ENCODE measurements around the gene DGKB.

DGKB gene

GRCh38 chr7:14590206-14590605 lies 312.3 kb downstream of the DGKB start:
- no peak overlapping the region for H3K27ac ChIP-seq
- no peak for TF ChIP-seq CTCF (conservative IDR thresholded peaks at IDR 0.05)

GRCh38 chr7:14585232-14585631 lies 317.3 kb downstream of the DGKB start:
- TF ChIP-seq CTCF (conservative IDR thresholded peaks at IDR 0.05): no peak
- no peak overlapping the region for H3K27ac ChIP-seq

- TF ChIP-seq CTCF (conservative IDR thresholded peaks at IDR 0.05): no peak
- no peak overlapping the region for H3K27ac ChIP-seq
Observed at GRCh38 chr7:14583518-14583917, 319.0 kb downstream of the DGKB start.

- H3K27ac ChIP-seq: peak overlapping the region; percentile 9; the same call in 1 of the 2 replicates
- TF ChIP-seq CTCF (conservative IDR thresholded peaks at IDR 0.05): no peak
Observed at GRCh38 chr7:14582010-14582409, 320.5 kb downstream of the DGKB start.

GRCh38 chr7:14579971-14580370 lies 322.6 kb downstream of the DGKB start:
- no peak for TF ChIP-seq CTCF (conservative IDR thresholded peaks at IDR 0.05)
- no peak overlapping the region for H3K27ac ChIP-seq

GRCh38 chr7:14576578-14576977 lies 326.0 kb downstream of the DGKB start:
- no peak for TF ChIP-seq CTCF (conservative IDR thresholded peaks at IDR 0.05)
- no peak overlapping the region for H3K27ac ChIP-seq

GRCh38 chr7:14570750-14571607 lies 331.6 kb downstream of the DGKB start:
- TF ChIP-seq CTCF (conservative IDR thresholded peaks at IDR 0.05): no peak
- H3K27ac ChIP-seq: no peak overlapping the region

Data from VCaP (cell line).